22Rv1 (cell line): ENCODE measurements around the gene ATXN7L3.
"Not testable (repeated sequence)": the region's sequence is repeated elsewhere in the genome, so short reads cannot be mapped to it uniquely, and the experiment has no call there.

Experiments
- H3K27ac ChIP-seq: fragments of 450-650 bp; 2 replicates; pipeline ENCODE4 v1.5.1; 2017
- ZFX ChIP-seq: fragments of 450-650 bp; IDR thresholded peaks from 2 replicates; pipeline ENCODE4 v1.6.1; 2017; ENCODE audit warnings: antibody characterized with exemption, borderline replicate concordance
- TF ChIP-seq, protein P1 (sequence below): fragments of 450-650 bp; IDR thresholded peaks from 2 replicates; pipeline ENCODE4 v1.5.1; 2017; ENCODE audit warnings: mild to moderate bottlenecking

The ATXN7L3 gene, protein sequence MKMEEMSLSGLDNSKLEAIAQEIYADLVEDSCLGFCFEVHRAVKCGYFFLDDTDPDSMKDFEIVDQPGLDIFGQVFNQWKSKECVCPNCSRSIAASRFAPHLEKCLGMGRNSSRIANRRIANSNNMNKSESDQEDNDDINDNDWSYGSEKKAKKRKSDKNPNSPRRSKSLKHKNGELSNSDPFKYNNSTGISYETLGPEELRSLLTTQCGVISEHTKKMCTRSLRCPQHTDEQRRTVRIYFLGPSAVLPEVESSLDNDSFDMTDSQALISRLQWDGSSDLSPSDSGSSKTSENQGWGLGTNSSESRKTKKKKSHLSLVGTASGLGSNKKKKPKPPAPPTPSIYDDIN

DNA sequence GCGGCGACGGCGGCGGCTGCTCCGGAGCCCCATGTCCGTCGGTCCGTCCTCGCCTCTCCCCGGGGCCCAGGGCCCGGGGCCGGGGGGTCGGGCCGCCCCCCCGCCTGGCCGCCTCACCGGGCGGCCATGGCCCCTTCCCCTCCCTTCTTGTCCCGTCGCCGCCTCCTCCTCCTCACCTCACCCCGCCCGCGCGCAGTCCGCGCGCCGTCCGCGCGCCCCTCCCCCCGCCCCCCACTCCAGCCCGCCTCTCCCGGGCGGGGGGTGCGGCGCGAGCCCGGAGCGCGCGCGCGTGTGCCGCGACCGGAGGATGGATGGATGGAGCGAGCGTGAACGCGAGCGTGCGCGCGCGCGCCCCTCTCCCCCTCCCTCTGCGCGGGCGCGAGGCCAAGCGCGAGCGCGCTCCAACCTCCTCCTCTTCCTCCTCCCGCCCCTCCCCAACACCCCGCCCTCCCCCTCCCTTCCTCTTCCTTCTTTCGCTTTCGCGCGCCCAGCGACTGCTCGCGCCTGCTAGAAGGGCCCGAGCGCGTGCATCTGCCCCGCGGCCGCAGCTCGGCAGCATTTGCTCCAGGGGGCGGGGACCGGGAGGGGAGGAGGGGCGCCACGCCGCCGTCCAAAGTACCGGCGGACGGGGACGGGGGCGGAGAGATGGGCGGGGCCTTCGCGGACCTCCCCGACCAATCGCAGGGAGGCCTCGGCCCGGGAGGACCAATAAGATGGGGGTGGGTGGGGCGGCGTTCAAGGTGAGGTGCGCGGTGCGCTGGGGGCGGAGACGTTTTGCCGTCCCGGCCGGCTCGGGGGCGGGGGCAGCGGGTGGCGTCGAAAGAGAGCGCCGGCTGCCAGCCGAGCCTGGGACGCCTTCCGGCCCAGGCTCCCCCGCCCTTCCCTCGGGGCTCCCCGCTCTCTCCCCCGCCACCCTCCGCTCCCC, at the start of gene ATXN7L3:
Gene ATXN7L3, minus strand, starts transcription at position 332 of the 925 bp plus-strand sequence. CDS start 1,814 bp downstream, outside the sequence.
- no peak for TF ChIP-seq ZFX
- TF ChIP-seq, protein P1, sequence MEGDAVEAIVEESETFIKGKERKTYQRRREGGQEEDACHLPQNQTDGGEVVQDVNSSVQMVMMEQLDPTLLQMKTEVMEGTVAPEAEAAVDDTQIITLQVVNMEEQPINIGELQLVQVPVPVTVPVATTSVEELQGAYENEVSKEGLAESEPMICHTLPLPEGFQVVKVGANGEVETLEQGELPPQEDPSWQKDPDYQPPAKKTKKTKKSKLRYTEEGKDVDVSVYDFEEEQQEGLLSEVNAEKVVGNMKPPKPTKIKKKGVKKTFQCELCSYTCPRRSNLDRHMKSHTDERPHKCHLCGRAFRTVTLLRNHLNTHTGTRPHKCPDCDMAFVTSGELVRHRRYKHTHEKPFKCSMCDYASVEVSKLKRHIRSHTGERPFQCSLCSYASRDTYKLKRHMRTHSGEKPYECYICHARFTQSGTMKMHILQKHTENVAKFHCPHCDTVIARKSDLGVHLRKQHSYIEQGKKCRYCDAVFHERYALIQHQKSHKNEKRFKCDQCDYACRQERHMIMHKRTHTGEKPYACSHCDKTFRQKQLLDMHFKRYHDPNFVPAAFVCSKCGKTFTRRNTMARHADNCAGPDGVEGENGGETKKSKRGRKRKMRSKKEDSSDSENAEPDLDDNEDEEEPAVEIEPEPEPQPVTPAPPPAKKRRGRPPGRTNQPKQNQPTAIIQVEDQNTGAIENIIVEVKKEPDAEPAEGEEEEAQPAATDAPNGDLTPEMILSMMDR = no peak
- peak within 1 kb of the TSS; percentile 97 for H3K27ac ChIP-seq

DNA sequence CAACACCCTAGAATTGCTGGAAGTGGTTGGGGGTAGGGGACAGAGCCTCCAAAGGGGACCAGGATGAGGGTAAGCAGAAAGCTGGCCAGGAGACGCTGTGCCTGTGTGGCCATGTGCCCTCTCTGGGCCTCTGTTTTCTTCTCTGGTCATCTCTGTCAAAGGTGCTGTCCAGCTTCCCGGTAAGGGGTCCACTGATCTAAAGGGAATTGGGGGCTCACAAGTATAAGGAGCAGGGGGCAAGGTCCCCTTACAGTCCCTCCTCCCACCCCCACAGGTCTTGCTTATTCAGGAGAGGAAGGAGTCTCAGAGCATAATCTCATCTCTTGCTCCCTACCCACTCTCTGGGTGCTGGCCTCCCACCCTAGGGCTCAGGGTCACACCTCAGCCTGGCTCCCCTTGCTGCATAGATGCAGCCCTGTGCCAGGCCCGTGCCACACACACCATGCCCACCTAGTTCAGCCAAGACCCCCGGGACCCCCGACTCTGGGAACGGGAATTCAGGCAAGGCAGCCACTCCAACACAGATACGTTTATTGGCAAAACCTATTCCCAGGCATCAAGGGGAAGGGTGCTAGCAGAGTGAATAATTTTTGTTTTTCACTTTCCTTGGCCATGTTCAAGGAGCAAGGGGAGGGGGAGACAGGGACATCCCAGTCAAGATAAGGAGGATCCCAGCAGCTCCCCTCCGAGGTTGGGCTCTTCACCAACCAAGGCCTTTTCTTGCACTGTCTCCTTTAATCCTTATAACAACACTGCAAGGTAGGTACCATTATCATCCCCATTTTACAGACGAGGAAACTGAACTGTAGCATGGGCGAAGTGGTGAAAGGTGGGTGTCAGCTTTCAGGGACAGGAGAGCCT, 48.4 kb upstream of the ATXN7L3 start:
- no peak overlapping the region for H3K27ac ChIP-seq
- no peak for TF ChIP-seq ZFX
- TF ChIP-seq, protein P1 = no peak

DNA sequence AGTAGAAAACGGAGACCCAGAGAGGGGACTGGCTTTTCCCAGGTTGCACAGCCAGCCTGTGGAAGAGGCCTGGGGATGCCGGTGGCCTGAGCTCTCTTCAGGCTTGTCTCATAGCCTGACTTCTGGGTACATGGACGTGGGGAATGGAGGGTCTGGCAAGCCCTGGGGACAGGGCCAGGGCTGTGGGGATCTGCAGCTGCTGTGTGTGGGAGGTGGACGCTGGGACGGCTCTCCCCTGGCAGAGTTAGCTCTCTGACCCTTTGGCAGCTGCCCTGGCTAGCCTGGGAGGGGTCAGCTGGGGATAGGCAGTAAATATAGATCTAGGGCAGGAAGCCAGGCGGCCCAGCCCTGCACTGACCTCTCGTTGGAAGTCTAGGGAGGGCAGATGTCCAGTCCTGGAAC, 47.8 kb upstream of the ATXN7L3 start:
- no peak for TF ChIP-seq ZFX
- TF ChIP-seq, protein P1 = no peak
- no peak overlapping the region for H3K27ac ChIP-seq

DNA sequence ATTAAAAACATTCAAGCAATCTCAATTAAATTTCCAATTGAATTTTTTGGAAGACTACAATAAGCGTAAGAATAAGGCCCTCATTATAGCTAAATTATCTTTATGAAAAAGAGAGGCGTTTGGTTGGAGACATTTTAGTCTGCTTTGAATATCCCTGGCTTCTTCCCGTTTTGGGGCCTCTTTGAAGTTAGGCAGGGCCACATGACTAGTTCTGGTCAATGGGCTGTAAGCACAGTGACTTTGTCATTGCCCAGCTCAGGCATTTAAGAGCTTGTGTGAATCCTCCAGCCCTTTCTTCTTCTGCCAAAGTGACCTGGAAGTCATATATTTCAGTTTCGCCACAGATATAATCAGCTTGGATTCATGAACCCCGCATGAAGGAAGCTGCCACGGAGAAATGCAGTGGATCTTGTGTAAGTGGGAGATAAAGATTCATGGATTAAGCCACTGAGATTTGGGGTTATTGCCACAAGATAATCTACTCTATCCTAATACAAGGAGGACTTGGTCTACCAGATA, 41.5 kb upstream of the ATXN7L3 start:
- H3K27ac ChIP-seq = no peak overlapping the region
- TF ChIP-seq ZFX = no peak
- TF ChIP-seq, protein P1 = no peak

DNA sequence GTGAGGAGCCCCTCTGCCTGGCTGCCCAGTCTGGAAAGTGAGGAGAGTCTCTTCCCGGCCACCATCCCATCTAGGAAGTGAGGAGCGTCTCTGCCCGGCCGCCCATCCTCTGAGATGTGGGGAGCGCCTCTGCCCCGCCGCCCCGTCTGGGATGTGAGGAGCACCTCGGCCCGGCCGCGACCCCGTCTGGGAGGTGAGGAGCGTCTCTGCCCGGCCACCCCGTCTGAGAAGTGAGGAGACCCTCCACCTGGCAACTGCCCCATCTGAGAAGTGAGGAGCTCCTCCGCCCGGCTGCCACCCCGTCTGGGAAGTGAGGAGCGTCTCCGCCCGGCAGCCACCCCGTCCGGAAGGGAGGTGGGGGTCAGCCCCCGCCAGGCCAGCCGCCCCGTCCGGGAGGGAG, 38.2 kb upstream of the ATXN7L3 start:
- not testable (repeated sequence) for H3K27ac ChIP-seq

DNA sequence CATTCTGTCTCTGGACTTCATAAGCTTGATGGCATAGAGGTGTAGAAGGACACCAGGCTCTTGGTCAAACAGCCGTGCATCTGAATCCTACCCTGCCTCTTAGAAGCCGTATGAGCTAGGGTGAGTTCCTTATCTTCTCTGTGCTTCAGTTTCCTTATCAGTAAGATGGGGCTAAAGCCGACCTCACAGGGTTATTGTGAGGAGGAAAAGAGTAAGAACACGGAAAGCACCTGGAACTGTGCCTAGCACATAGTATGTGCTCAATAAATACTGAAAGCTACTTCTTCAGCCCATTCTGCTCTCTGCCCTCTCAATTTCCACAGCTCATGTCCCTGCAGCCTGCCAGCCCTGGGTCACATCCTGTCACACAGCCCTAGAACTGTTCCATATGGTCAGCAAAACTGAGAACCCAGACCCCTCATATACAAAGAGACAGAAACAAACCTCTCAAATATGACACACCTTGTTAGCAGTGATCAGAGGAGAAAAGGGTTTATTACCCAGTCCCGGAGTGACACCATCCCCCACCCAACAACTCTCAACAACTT, 36.8 kb upstream of the ATXN7L3 start:
- no peak overlapping the region for H3K27ac ChIP-seq
- TF ChIP-seq, protein P1 = no peak
- TF ChIP-seq ZFX = no peak

DNA sequence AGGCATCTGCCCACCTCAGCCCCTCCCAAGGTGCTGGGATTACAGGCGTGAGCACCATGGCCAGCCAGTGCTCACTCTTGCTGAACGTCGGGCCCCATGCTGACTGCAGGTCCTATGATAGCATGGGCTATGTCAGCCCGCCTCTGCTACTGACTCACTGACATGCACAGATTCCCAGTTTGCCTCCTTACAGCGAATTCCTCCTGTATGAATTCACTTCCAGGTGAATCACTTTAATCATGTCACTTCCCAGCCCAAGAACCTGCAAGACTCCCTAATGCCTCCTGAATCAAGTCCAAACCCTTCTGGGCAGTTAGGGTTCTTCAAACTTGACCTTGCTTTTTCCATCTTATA, 35.9 kb upstream of the ATXN7L3 start:
- no peak for TF ChIP-seq ZFX
- TF ChIP-seq, protein P1 = no peak
- H3K27ac ChIP-seq = no peak overlapping the region
